OCI-LY3 (cell line): ENCODE results near the gene MLEC.
A peak's percentile ranks its signal among the peaks of the same experiment; 100 is the strongest.

Experiments
- H2AFZ ChIP-seq: fragments of 200-600, 300-600 bp; shearing (Covaris generic); 2 replicates; pipeline ENCODE4 v1.6.0; 2014; ENCODE audit warnings: antibody characterized with exemption, low read depth, low read length
- H3K27ac ChIP-seq: fragments of 200-600, 300-600 bp; sonication (generic); 2 replicates; pipeline ENCODE4 v1.5.1; 2014; ENCODE audit warnings: mild to moderate bottlenecking, low read length, moderate library complexity, mixed read lengths
- H3K27me3 ChIP-seq: fragments of 200-600, 300-600 bp; sonication (generic); 2 replicates; pipeline ENCODE4 v1.6.1; 2014; ENCODE audit warnings: low read depth, low read length, mixed read lengths
- H3K36me3 ChIP-seq: fragments of 200-600, 300-600 bp; sonication (generic); replicated peaks from 2 replicates; pipeline ENCODE3; 2014; ENCODE audit warnings: low read depth, low read length, mixed read lengths
- H3K4me1 ChIP-seq: fragments of 300-600, 200-600 bp; sonication (generic); 2 replicates; pipeline ENCODE4 v1.6.1; 2014; ENCODE audit warnings: low read length, mixed read lengths
- H3K4me2 ChIP-seq: fragments of 200-600, 300-600 bp; sonication (generic); 2 replicates; pipeline ENCODE4 v1.6.1; 2014; ENCODE audit warnings: low read length, mixed read lengths
- H3K4me3 ChIP-seq: fragments of 300-600, 200-600 bp; sonication (generic); 2 replicates; pipeline ENCODE4 v1.5.1; 2014; ENCODE audit warnings: antibody characterized with exemption, mild to moderate bottlenecking, low read length, moderate library complexity
- H3K79me2 ChIP-seq: fragments of 300-600, 200-600 bp; shearing (Covaris generic); 2 replicates; pipeline ENCODE4 v1.6.1; 2014; ENCODE audit warnings: mild to moderate bottlenecking, low read length, mixed read lengths
- H3K9ac ChIP-seq: fragments of 300-600, 200-600 bp; shearing (Covaris generic); 2 replicates; pipeline ENCODE4 v1.6.0; 2014; ENCODE audit warnings: mild to moderate bottlenecking, low read length, moderate library complexity
- H3K9me3 ChIP-seq: fragments of 200-600, 300-600 bp; shearing (Covaris generic); 2 replicates; pipeline ENCODE4 v1.6.1; 2014; ENCODE audit warnings: low read length, mixed read lengths; ENCODE audit not compliant: insufficient read depth
- H4K20me1 ChIP-seq: fragments of 200-600, 300-600 bp; sonication (generic); 2 replicates; pipeline ENCODE4 v1.6.1; 2016; ENCODE audit warnings: low read length, mixed read lengths; ENCODE audit not compliant: insufficient read depth
- CTCF ChIP-seq: fragments of 200-600, 300-600 bp; sonication (generic); IDR thresholded peaks from 2 replicates; pipeline ENCODE4 v1.5.1; 2014; ENCODE audit warnings: antibody characterized with exemption, low read length, low read depth
- EZH2phosphoT487 ChIP-seq: fragments of 200-600 bp; shearing (Covaris generic); IDR thresholded peaks from 2 replicates; pipeline ENCODE4 v1.6.1; 2018; ENCODE audit warnings: antibody characterized with exemption, mixed run types, low read depth

MLEC gene

GRCh38 chr12:120693848-120694247, 6.9 kb downstream of the MLEC start:
- H3K9me3 ChIP-seq, result no peaks in the 10 kb centered on the region
- no peak overlapping the region for H2AFZ ChIP-seq
- peaks cover 72% of the 10 kb centered on the region for H3K36me3 ChIP-seq
- peaks cover 53% of the 10 kb centered on the region for H4K20me1 ChIP-seq
- H3K4me1 ChIP-seq, result peaks cover 35% of the 10 kb centered on the region
- H3K27me3 ChIP-seq, result no peaks in the 10 kb centered on the region
- TF ChIP-seq CTCF (no peak), EZH2phosphoT487 (no peak)
- no peak overlapping the region for H3K9ac ChIP-seq
- H3K4me3 ChIP-seq, result no peak overlapping the region
- no peak overlapping the region for H3K4me2 ChIP-seq
- no peak overlapping the region for H3K27ac ChIP-seq
- peaks cover 65% of the 10 kb centered on the region for H3K79me2 ChIP-seq

- Histone ChIP-seq H3K4me2 (peak overlapping the region; percentile 32), H3K9ac (no peak overlapping the region), H3K9me3 (no peaks in the 10 kb centered on the region), H3K79me2 (peaks cover 37% of the 10 kb centered on the region), H3K27ac (peak overlapping the region; percentile 44), H4K20me1 (peaks cover 27% of the 10 kb centered on the region), H2AFZ (no peak overlapping the region), H3K27me3 (no peaks in the 10 kb centered on the region), H3K4me1 (peaks cover 29% of the 10 kb centered on the region), H3K36me3 (peaks cover 88% of the 10 kb centered on the region), H3K4me3 (no peak overlapping the region)
- TF ChIP-seq CTCF (no peak), EZH2phosphoT487 (no peak)
Measured at GRCh38 chr12:120696626-120697025, 9.7 kb downstream of the MLEC start.

GRCh38 chr12:120697344-120697743, 10.4 kb downstream of the MLEC start:
- Histone ChIP-seq H3K4me2 (no peak overlapping the region), H3K36me3 (peaks cover 92% of the 10 kb centered on the region)
- TF ChIP-seq CTCF (no peak), EZH2phosphoT487 (no peak)

GRCh38 chr12:120698665-120699064, 11.7 kb downstream of the MLEC start:
- Histone ChIP-seq H3K27ac (no peak overlapping the region; the same call in 1 of the 2 replicates), H4K20me1 (peaks cover 14% of the 10 kb centered on the region), H3K4me3 (no peak overlapping the region), H3K27me3 (no peaks in the 10 kb centered on the region), H3K36me3 (peaks cover 87% of the 10 kb centered on the region), H3K4me2 (no peak overlapping the region), H3K79me2 (peaks cover 17% of the 10 kb centered on the region), H3K9me3 (no peaks in the 10 kb centered on the region), H3K9ac (no peak overlapping the region), H3K4me1 (peaks cover 29% of the 10 kb centered on the region), H2AFZ (no peak overlapping the region)
- TF ChIP-seq CTCF, result no peak
- TF ChIP-seq EZH2phosphoT487, result no peak

More at GRCh38 chr12:120697344-120697743, 10.4 kb downstream of the MLEC start:
- Histone ChIP-seq H2AFZ (no peak overlapping the region), H3K79me2 (peaks cover 30% of the 10 kb centered on the region), H3K9ac (no peak overlapping the region), H3K9me3 (no peaks in the 10 kb centered on the region), H3K27ac (0 out of 2 replicates have a peak overlapping the region, but pooled peaks have one; percentile 44), H3K4me1 (peaks cover 29% of the 10 kb centered on the region), H3K27me3 (no peaks in the 10 kb centered on the region), H4K20me1 (peaks cover 23% of the 10 kb centered on the region), H3K4me3 (no peak overlapping the region)
